Activated CD8-positive, alpha-beta T cell treated with anti-CD3 and anti-CD28 coated beads for 36 hours (primary cell): ENCODE measurements around the gene B4GALT5. TPM values are rescaled to one million over a fixed set of nuclear protein-coding genes. Genes with fewer than 3 reads are reported as not detected.

Experiments
- ATAC-seq: fragments of 200-7000 bp; cut with Tn5 transposase; one replicate; pipeline ENCODE4 v1.10.0; 2021; ENCODE audit warnings: mild to moderate bottlenecking, moderate library complexity
- CTCF ChIA-PET: fragments of 350-600 bp; sonication (Branson Sonifier 250); formaldehyde crosslinking; loops from one replicate; lab custom pipeline; 2021; ENCODE audit warnings: antibody characterized with exemption; lab: Charles Lee
- POLR2A ChIA-PET: fragments of 350-600 bp; sonication (Branson Sonifier 250); formaldehyde crosslinking; loops from one replicate; lab custom pipeline; 2021; ENCODE audit warnings: antibody characterized with exemption; lab: Charles Lee
- DNase-seq: peaks from one replicate; pipeline ENCODE4 v3.0.0-alpha.2; 2020
- H3K27ac Mint-ChIP-seq: one replicate; pipeline ENCODE4 v1.8.0; 2021; ENCODE audit warnings: mild to moderate bottlenecking, mixed read lengths
- H3K27me3 Mint-ChIP-seq: one replicate; pipeline ENCODE4 v1.8.0; 2021; ENCODE audit warnings: mixed read lengths
- H3K36me3 Mint-ChIP-seq: one replicate; pipeline ENCODE4 v1.8.0; 2021; ENCODE audit warnings: low read depth, mixed read lengths
- H3K4me1 Mint-ChIP-seq: one replicate; pipeline ENCODE4 v1.8.0; 2021; ENCODE audit warnings: low read depth, mixed read lengths
- H3K4me3 Mint-ChIP-seq: one replicate; pipeline ENCODE4 v1.8.0; 2021; ENCODE audit warnings: mild to moderate bottlenecking, moderate library complexity, mixed read lengths
- H3K9me3 Mint-ChIP-seq: one replicate; pipeline ENCODE4 v1.8.0; 2021; ENCODE audit warnings: mixed read lengths
- intact Hi-C: fragments of 100-400 bp; cut with micrococcal nuclease; formaldehyde crosslinking; loops from one replicate; pipeline ENCODE4 v1.10.0; 2022
- total RNA-seq, 2 experiments: library from RNA; stranded (reverse); gene quantifications; one replicate each; pipeline ENCODE4 v1.2.3, GENCODE V29; 2021
- TF ChIP-seq, protein P1 (sequence below): fragments of 200-600 bp; IDR thresholded peaks from one replicate; pipeline ENCODE4 v1.8.0; 2022; ENCODE audit warnings: antibody characterized with exemption, mild to moderate bottlenecking

The B4GALT5 gene
- total RNA-seq, 2 experiments from 2014 or later, result 16.5 to 16.8 TPM

DNA sequence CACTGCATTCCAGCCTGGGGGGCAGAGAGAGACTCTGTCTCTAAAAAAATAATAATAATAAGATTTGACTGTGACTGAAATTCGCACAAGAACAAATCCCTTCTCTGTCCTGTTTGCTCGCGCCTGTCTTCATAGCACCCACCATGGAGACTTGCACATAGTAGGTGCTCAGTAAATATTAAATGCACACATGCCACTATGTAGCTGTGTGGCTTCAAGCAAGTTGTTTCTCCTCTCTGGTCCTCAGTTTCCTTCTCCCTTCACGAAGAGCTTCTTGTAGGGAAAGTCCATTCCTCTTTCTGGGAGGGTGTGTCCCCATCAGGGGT lies 130.4 kb downstream of the B4GALT5 start:
- POLR2A ChIA-PET, result interaction anchor here (0.8 to 3.0 kb wide), 4 partner anchors 11 to 25 kb away, joined by 3 to 16 read pairs (median 3); no protein-coding TSS in a partner anchor
- no peak overlapping the region for H3K27ac Mint-ChIP-seq
- no peak overlapping the region for H3K4me3 Mint-ChIP-seq
- DNase-seq (no peak), ATAC-seq (no peak)
- H3K4me1 Mint-ChIP-seq, result peaks cover 4% of the 10 kb centered on the region
- H3K27me3 Mint-ChIP-seq, result peaks cover 22% of the 10 kb centered on the region
- CTCF ChIA-PET, result interaction anchor here (1.8 kb wide), 1 partner anchor 10 kb away, joined by 4 read pairs; no protein-coding TSS in a partner anchor
- TF ChIP-seq, protein P1, sequence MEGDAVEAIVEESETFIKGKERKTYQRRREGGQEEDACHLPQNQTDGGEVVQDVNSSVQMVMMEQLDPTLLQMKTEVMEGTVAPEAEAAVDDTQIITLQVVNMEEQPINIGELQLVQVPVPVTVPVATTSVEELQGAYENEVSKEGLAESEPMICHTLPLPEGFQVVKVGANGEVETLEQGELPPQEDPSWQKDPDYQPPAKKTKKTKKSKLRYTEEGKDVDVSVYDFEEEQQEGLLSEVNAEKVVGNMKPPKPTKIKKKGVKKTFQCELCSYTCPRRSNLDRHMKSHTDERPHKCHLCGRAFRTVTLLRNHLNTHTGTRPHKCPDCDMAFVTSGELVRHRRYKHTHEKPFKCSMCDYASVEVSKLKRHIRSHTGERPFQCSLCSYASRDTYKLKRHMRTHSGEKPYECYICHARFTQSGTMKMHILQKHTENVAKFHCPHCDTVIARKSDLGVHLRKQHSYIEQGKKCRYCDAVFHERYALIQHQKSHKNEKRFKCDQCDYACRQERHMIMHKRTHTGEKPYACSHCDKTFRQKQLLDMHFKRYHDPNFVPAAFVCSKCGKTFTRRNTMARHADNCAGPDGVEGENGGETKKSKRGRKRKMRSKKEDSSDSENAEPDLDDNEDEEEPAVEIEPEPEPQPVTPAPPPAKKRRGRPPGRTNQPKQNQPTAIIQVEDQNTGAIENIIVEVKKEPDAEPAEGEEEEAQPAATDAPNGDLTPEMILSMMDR, result no peak
- no peaks in the 10 kb centered on the region for H3K36me3 Mint-ChIP-seq
- intact Hi-C loops, result no loop called here
- peaks cover 4% of the 10 kb centered on the region for H3K9me3 Mint-ChIP-seq

Other genes starting within 250 kb of the B4GALT5 start
- not detected for gene KCNB1, start 231.2 kb downstream of the B4GALT5 start, total RNA-seq
- 1 to 10 TPM; 1.5 to 1.6 TPM for gene PTGIS, start 145.7 kb downstream of the B4GALT5 start, total RNA-seq
- 10 to 100 TPM in 1 of 2 experiments, 1 to 10 TPM in 1; 9.4 to 11.3 TPM for gene SLC9A8, start 99.0 kb upstream of the B4GALT5 start, total RNA-seq
- 1 to 10 TPM; 6.2 to 7.4 TPM for gene SPATA2, start 201.7 kb upstream of the B4GALT5 start, total RNA-seq
- 10 to 100 TPM; 68.4 to 70.5 TPM for gene RNF114, start 222.5 kb upstream of the B4GALT5 start, total RNA-seq